GM12872 (cell line): ENCODE data around the gene VAT1L.

ENCODE experiments used
- CTCF ChIP-seq: IDR thresholded peaks from 3 replicates; pipeline ENCODE4 v1.5.1; 2011; ENCODE audit warnings: low read depth, mild to moderate bottlenecking, low read length, moderate library complexity; ENCODE audit not compliant: insufficient read depth

The VAT1L gene

GRCh38 chr16:77822661-77823060 lies 34.3 kb downstream of the VAT1L start:
- TF ChIP-seq CTCF, result no peak

- no peak for TF ChIP-seq CTCF
Measured at GRCh38 chr16:77823067-77823466, 34.7 kb downstream of the VAT1L start.

GRCh38 chr16:77825196-77825595 lies 36.8 kb downstream of the VAT1L start:
- TF ChIP-seq CTCF, result no peak

- TF ChIP-seq CTCF, result no peak
Measured at GRCh38 chr16:77827032-77827431, 38.7 kb downstream of the VAT1L start.

- TF ChIP-seq CTCF, result no peak
Measured at GRCh38 chr16:77833921-77834634, 45.7 kb downstream of the VAT1L start.

GRCh38 chr16:77834635-77835540 lies 46.5 kb downstream of the VAT1L start:
- TF ChIP-seq CTCF, result no peak

GRCh38 chr16:77836801-77837200 lies 48.4 kb downstream of the VAT1L start:
- no peak for TF ChIP-seq CTCF
